Stimulated activated CD8-positive, alpha-beta memory T cell treated with anti-CD3 and anti-CD28 coated beads, Interleukin-2, amount 100 ng/mL, for 48 hours (primary cell): ENCODE data around the gene PLLP.

Experiments used
- DNase-seq, 2 donors: peaks; one replicate each; pipeline ENCODE4 v3.0.0-alpha.2; 2020; ENCODE audit warnings: low read depth in 2 of 2

Gene PLLP

GRCh38 chr16:57256601-57257395 lies 27.7 kb downstream of the PLLP start:
- DNase-seq, result no peak

GRCh38 chr16:57255686-57256415 lies 28.6 kb downstream of the PLLP start:
- DNase-seq, result no peak

- no peak for DNase-seq
Measured at GRCh38 chr16:57253466-57253865, 31.0 kb downstream of the PLLP start.

GRCh38 chr16:57252148-57252721 lies 32.2 kb downstream of the PLLP start:
- DNase-seq, result no peak

GRCh38 chr16:57251352-57251751 lies 33.1 kb downstream of the PLLP start:
- no peak for DNase-seq

GRCh38 chr16:57245472-57246113 lies 38.9 kb downstream of the PLLP start:
- peak in 1 of 2 donors; percentile 10 for DNase-seq

GRCh38 chr16:57244767-57245471 lies 39.6 kb downstream of the PLLP start, which contains the start of gene ARL2BP:
Gene ARL2BP (plus strand): TSS chr16:57245259. CDS start chr16:57245368, 109 bp downstream.
- DNase-seq, result peak; percentile 96 to 97

GRCh38 chr16:57244463-57244766 lies 40.1 kb downstream of the PLLP start:
- no peak for DNase-seq

GRCh38 chr16:57242650-57243049 lies 41.8 kb downstream of the PLLP start:
- no peak for DNase-seq

GRCh38 chr16:57240851-57241250 lies 43.6 kb downstream of the PLLP start:
- no peak for DNase-seq

- DNase-seq, result no peak
Measured at GRCh38 chr16:57239107-57239506, 45.4 kb downstream of the PLLP start.

GRCh38 chr16:57238682-57239081 lies 45.8 kb downstream of the PLLP start:
- no peak for DNase-seq

- no peak for DNase-seq
Measured at GRCh38 chr16:57236022-57236350, 48.5 kb downstream of the PLLP start.

GRCh38 chr16:57235128-57236021 lies 49.1 kb downstream of the PLLP start:
- peak in 1 of 2 donors; percentile 40 for DNase-seq

- no peak for DNase-seq
Measured at GRCh38 chr16:57234707-57235092, 49.8 kb downstream of the PLLP start.

- no peak for DNase-seq
Measured at GRCh38 chr16:57233944-57234706, 50.3 kb downstream of the PLLP start.

- no peak for DNase-seq
Measured at GRCh38 chr16:57231821-57232350, 52.6 kb downstream of the PLLP start.

GRCh38 chr16:57229079-57229478 lies 55.4 kb downstream of the PLLP start:
- no peak for DNase-seq

GRCh38 chr16:57226701-57227621 lies 57.5 kb downstream of the PLLP start:
- DNase-seq, result no peak
